NCI-H2107 treated with DMSO at 0.1 percent for 48 hours (cell line): ENCODE measurements around the gene PKNOX2.
"Not testable (repeated sequence)": the region's sequence is repeated elsewhere in the genome, so short reads cannot be mapped to it uniquely, and the experiment has no call there.

Experiments used
- DNase-seq: peaks from one replicate; lab custom pipeline; 2025; ENCODE audit not compliant: unreplicated experiment; lab: John Stamatoyannopoulos, UW

The PKNOX2 gene

GRCh38 chr11:125201525-125202141 lies 37.1 kb downstream of the PKNOX2 start:
- DNase-seq: no peak

GRCh38 chr11:125202362-125202880 lies 37.9 kb downstream of the PKNOX2 start:
- DNase-seq: no peak

- DNase-seq: no peak
Measured at GRCh38 chr11:125202977-125203376, 38.4 kb downstream of the PKNOX2 start.

GRCh38 chr11:125207866-125208425 lies 43.4 kb downstream of the PKNOX2 start:
- DNase-seq: no peak

GRCh38 chr11:125210066-125210465 lies 45.5 kb downstream of the PKNOX2 start:
- no peak for DNase-seq

- no peak for DNase-seq
Measured at GRCh38 chr11:125211191-125211947, 46.8 kb downstream of the PKNOX2 start.

- DNase-seq: no peak
Measured at GRCh38 chr11:125211948-125212340, 47.4 kb downstream of the PKNOX2 start.

- DNase-seq: no peak
Measured at GRCh38 chr11:125214601-125215565, 50.3 kb downstream of the PKNOX2 start.

GRCh38 chr11:125215976-125216375 lies 51.4 kb downstream of the PKNOX2 start:
- DNase-seq: no peak

GRCh38 chr11:125218336-125218735 lies 53.8 kb downstream of the PKNOX2 start:
- DNase-seq: no peak

- DNase-seq: no peak
Measured at GRCh38 chr11:125221461-125221860, 56.9 kb downstream of the PKNOX2 start.

GRCh38 chr11:125222494-125222893 lies 57.9 kb downstream of the PKNOX2 start:
- no peak for DNase-seq

GRCh38 chr11:125223161-125223560 lies 58.6 kb downstream of the PKNOX2 start:
- DNase-seq: not testable (repeated sequence)

GRCh38 chr11:125223901-125224361 lies 59.4 kb downstream of the PKNOX2 start:
- peak; percentile 5 for DNase-seq

- DNase-seq: peak; percentile 3
Measured at GRCh38 chr11:125224391-125225021, 60.0 kb downstream of the PKNOX2 start.

- DNase-seq: no peak
Measured at GRCh38 chr11:125225401-125225800, 60.9 kb downstream of the PKNOX2 start.

- DNase-seq: no peak
Measured at GRCh38 chr11:125226031-125226430, 61.5 kb downstream of the PKNOX2 start.

GRCh38 chr11:125226706-125227105 lies 62.2 kb downstream of the PKNOX2 start:
- DNase-seq: no peak

- DNase-seq: no peak
Measured at GRCh38 chr11:125227151-125227550, 62.6 kb downstream of the PKNOX2 start.

GRCh38 chr11:125228445-125228844 lies 63.9 kb downstream of the PKNOX2 start:
- no peak for DNase-seq
